ENCODE data around the gene CCDC18.
A peak's percentile ranks its signal among the peaks of the same experiment; 100 is the strongest.

Gene CCDC18

GRCh38 chr1:93323185-93323820 lies 142.8 kb downstream of the CCDC18 start:
- TF ChIP-seq CTCF (IDR thresholded peaks at IDR 0.05) (no peak), ZFX (IDR thresholded peaks at IDR 0.05; ENCODE audit: borderline replicate concordance) (no peak)
- peak overlapping the region; percentile 92 for H3K27ac ChIP-seq

- peak overlapping the region; percentile 92 for H3K27ac ChIP-seq
- TF ChIP-seq ZFX (IDR thresholded peaks at IDR 0.05; ENCODE audit: borderline replicate concordance) (no peak), CTCF (IDR thresholded peaks at IDR 0.05) (no peak)
These were observed 144.3 kb downstream of the CCDC18 start for GRCh38 chr1:93324486-93325464.
